Dedifferentiated amniotic fluid mesenchymal stem cell (primary cell): ENCODE measurements around the gene SYMPK.

Source experiments
- DNase-seq: peaks from one replicate; pipeline ENCODE4 v3.0.0-alpha.2; 2016; ENCODE audit errors: extremely low spot score

Gene SYMPK

GRCh38 chr19:45766869-45767346 is 96.0 kb downstream of the SYMPK start:
- no peak for DNase-seq

DNA sequence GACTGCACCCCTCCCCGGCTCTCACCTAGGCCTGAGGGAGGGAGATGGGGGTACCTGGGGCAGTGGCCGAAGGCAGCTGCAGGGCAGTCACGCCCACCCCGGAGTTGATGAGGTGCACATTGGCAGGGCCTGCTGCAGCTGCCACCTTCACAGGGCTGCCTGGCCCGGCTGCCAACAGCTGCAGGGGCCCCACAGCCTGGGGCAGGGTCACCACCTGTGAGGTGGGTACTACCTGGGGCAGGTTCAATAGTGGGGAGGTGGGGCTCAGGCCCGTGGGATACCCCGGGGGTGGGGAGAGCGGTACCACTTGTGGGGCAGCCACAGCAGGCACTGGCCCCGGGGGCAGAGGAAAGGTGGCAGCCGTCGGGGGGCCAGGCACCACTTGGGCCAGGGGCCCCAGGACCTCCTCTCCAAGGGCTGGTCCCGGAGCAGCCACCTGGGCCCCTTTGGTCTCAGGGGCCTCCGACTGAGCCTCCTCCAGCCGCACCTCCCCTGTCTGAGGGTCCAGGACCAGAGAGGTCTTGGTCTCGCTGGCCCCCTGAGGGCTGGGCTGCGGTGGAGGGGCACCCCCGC is 96.6 kb downstream of the SYMPK start:
- DNase-seq, result no peak

GRCh38 chr19:45765702-45766295 is 97.1 kb downstream of the SYMPK start:
- DNase-seq, result no peak
